IPS-18c (cell line): ENCODE measurements around the gene RGS11.

Experiments used
- H3K4me3 ChIP-seq: 2 replicates; pipeline ENCODE4 v1.7.0; 2013; ENCODE audit warnings: low read depth, mild to moderate bottlenecking, low read length, moderate library complexity; ENCODE audit not compliant: insufficient read depth
- H3K9me3 ChIP-seq: one replicate; pipeline ENCODE4 v1.6.1; 2013; ENCODE audit warnings: mild to moderate bottlenecking, low read length, moderate library complexity; ENCODE audit not compliant: control insufficient read depth, insufficient read depth

RGS11 gene

DNA sequence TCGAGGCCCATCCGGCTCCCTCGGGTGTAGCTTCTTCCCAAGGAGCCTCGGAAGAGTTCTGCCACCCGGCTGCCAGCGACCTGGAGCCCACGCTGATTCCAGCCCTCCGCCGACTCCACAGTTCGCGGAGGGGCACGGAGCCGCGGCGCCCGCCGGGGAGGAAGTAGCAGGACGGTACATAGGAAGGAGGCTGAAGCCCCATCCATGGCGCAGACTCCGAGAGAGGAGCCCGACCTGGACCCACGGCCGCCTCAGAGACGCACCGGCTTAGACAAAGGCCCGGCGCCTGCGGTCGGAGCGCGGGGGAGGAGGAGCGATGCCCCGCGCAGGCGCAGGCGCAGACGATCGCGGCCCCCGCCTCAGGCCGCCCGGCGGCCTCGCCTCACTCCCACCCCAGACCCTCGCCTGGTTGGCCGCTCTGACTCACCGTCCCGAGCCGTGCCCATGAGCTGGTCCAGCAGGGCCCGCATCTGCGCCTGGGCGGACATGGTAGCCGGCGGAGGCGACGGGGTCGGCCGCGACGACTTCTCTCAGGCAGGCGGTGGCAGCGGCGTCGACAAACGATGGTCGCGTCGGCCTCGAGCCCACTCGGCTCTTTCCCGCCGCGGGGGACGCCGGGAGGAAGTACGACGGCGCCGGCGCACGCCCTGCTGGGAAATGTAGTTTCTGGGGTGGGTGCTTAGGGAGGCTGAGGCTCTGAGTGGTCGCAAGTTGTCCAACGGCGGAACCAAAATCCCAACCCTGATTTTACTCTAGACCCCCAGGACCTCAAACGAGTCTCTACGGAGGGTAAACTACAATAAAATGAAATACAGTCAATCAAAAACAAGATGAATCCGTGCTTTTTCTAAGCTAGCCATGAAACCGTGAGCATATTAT, 46.7 kb downstream of the RGS11 start, which contains the start of gene LUC7L:
Gene LUC7L, minus strand, starts transcription at position 598 of the 879 bp plus-strand sequence. Its CDS starts 110 bp downstream, at position 488.
- peak within 1 kb of the TSS; percentile 89 for H3K4me3 ChIP-seq
- no peaks in the 10 kb centered on the region for H3K9me3 ChIP-seq

DNA sequence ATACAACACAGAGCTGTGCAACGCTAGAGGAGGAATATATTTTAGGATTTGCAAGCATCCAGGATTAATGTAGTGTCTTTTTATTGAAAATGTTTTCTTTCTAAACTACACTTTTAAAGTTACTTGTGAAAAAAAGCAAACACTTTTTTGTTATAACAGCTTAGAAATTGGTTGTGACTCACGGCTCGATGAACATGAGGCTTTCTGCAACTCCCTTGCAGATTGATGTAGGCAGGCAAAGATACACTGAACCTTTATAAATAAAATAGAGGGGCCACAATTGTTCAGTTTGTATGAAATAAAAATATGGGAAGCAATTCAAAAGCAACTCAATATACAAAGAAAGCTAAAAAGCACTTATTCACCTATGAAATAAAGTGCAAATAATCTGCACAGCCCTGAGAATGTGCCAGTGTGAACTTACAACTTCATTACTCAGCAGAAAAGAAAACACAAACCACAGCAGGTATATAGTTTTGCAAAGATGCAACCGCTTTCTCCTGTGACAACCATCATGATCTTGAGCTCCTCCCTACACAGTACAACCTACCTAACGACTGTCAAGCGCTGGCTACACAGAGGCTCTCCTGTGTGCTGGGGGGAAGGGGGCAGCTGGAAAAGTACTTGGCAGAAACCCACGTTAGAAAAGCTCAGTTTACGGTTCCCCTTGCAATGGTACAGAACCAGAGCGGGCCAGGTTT, 47.4 kb downstream of the RGS11 start:
- H3K9me3 ChIP-seq = no peaks in the 10 kb centered on the region
- peak overlapping the region; percentile 89 for H3K4me3 ChIP-seq

GRCh38 chr16:220021-220420, 55.7 kb downstream of the RGS11 start:
- H3K4me3 ChIP-seq = no peak overlapping the region
- no peaks in the 10 kb centered on the region for H3K9me3 ChIP-seq
